Measurements from ENCODE around the gene BTBD19. TPM values are rescaled to one million over a fixed set of nuclear protein-coding genes. Genes with fewer than 3 reads are reported as not detected.
"Not testable (repeated sequence)": the region's sequence is repeated elsewhere in the genome, so short reads cannot be mapped to it uniquely, and the experiment has no call there.

The BTBD19 gene
- total RNA-seq, 2 donors from 2014 or later = 1.6 to 2.5 TPM

GRCh38 chr1:44810101-44810761, 1.9 kb downstream of the BTBD19 start:
- no peak for DNase-seq
- Histone ChIP-seq H3K27me3 (no peaks in the 10 kb centered on the region), H3K36me3 (peaks cover 7% of the 10 kb centered on the region), H3K4me1 (peaks cover 36% of the 10 kb centered on the region), H3K27ac (peak overlapping the region; percentile 94), H3K9me3 (no peaks in the 10 kb centered on the region), H3K9ac (ENCODE audit: low read depth in 2 of 2, low read length in 2 of 2) (peak overlapping the region in 1 of 2 donors; percentile 84), H3K4me3 (no peak overlapping the region)
- TF ChIP-seq, protein P1, sequence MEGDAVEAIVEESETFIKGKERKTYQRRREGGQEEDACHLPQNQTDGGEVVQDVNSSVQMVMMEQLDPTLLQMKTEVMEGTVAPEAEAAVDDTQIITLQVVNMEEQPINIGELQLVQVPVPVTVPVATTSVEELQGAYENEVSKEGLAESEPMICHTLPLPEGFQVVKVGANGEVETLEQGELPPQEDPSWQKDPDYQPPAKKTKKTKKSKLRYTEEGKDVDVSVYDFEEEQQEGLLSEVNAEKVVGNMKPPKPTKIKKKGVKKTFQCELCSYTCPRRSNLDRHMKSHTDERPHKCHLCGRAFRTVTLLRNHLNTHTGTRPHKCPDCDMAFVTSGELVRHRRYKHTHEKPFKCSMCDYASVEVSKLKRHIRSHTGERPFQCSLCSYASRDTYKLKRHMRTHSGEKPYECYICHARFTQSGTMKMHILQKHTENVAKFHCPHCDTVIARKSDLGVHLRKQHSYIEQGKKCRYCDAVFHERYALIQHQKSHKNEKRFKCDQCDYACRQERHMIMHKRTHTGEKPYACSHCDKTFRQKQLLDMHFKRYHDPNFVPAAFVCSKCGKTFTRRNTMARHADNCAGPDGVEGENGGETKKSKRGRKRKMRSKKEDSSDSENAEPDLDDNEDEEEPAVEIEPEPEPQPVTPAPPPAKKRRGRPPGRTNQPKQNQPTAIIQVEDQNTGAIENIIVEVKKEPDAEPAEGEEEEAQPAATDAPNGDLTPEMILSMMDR (IDR thresholded peaks at IDR 0.05) = no peak
- intact Hi-C loops (cut with DNase I) = no loop called here

- H3K27me3 ChIP-seq; DNase-seq; H3K4me3 ChIP-seq; intact Hi-C loops (cut with DNase I); H3K9me3 ChIP-seq; H3K36me3 ChIP-seq: not testable (repeated sequence)
- peaks cover 36% of the 10 kb centered on the region for H3K4me1 ChIP-seq
- peak overlapping the region in 1 of 2 donors; percentile 46 for H3K9ac ChIP-seq (ENCODE audit: low read depth in 2 of 2, low read length in 2 of 2)
- peak overlapping the region; percentile 94 for H3K27ac ChIP-seq
Measured at GRCh38 chr1:44810762-44811105, 2.4 kb downstream of the BTBD19 start.

- TF ChIP-seq, protein P1 (IDR thresholded peaks at IDR 0.05) = no peak
- peaks cover 36% of the 10 kb centered on the region for H3K4me1 ChIP-seq
- intact Hi-C loops (cut with DNase I) = no loop called here
- H3K27me3 ChIP-seq = no peaks in the 10 kb centered on the region
- no peaks in the 10 kb centered on the region for H3K9me3 ChIP-seq
- no peak overlapping the region for H3K4me3 ChIP-seq
- no peak overlapping the region for H3K27ac ChIP-seq
- peaks cover 2% of the 10 kb centered on the region for H3K36me3 ChIP-seq
- peak overlapping the region in 1 of 2 donors; percentile 8 for H3K9ac ChIP-seq (ENCODE audit: low read depth in 2 of 2, low read length in 2 of 2)
- no peak for DNase-seq
Measured at GRCh38 chr1:44811234-44811633, 2.9 kb downstream of the BTBD19 start.

- Histone ChIP-seq H3K4me1 (peaks cover 21% of the 10 kb centered on the region), H3K27me3 (no peaks in the 10 kb centered on the region), H3K9ac (ENCODE audit: low read depth in 2 of 2, low read length in 2 of 2) (peak overlapping the region; percentile 59 to 79), H3K4me3 (peak overlapping the region; percentile 44), H3K36me3 (no peaks in the 10 kb centered on the region), H3K27ac (peak overlapping the region; percentile 67), H3K9me3 (no peaks in the 10 kb centered on the region)
- intact Hi-C loops (cut with DNase I) = no loop called here
- DNase-seq = no peak
- TF ChIP-seq, protein P1 (IDR thresholded peaks at IDR 0.05) = no peak
Measured at GRCh38 chr1:44812822-44813543, 4.7 kb downstream of the BTBD19 start.

- H3K4me1 ChIP-seq; H3K9ac ChIP-seq (ENCODE audit: low read depth in 2 of 2, low read length in 2 of 2); H3K36me3 ChIP-seq; DNase-seq; H3K4me3 ChIP-seq; H3K9me3 ChIP-seq; H3K27ac ChIP-seq; intact Hi-C loops (cut with DNase I); H3K27me3 ChIP-seq: not testable (repeated sequence)
Measured at GRCh38 chr1:44815926-44816325, 7.6 kb downstream of the BTBD19 start.

DNA sequence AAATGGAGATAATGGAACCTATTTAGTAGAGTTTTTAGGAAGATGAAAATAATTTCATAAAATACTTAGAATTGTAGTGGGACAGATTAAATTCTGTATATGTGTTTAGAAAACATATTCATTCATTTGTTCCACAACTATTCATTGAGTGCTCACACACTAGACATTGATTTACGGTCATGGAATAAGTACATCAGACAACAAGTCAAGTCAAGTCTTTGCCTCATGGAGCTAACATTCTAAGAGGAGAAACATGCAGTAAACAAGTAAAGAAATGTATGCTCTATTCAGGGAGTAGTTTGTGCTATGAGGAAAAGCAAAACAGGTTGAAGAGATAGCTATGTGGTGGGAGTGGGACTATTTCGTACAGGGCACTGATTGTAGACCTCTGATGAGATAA, 9.0 kb downstream of the BTBD19 start:
- no peak overlapping the region for H3K4me3 ChIP-seq
- H3K4me1 ChIP-seq = no peaks in the 10 kb centered on the region
- no peak for DNase-seq
- TF ChIP-seq, protein P1 (IDR thresholded peaks at IDR 0.05) = no peak
- intact Hi-C loops (cut with DNase I) = no loop called here
- H3K27me3 ChIP-seq = no peaks in the 10 kb centered on the region
- H3K27ac ChIP-seq = no peak overlapping the region
- no peak overlapping the region for H3K9ac ChIP-seq (ENCODE audit: low read depth in 2 of 2, low read length in 2 of 2)
- H3K36me3 ChIP-seq = no peaks in the 10 kb centered on the region
- H3K9me3 ChIP-seq = no peaks in the 10 kb centered on the region

Data from colonic mucosa (tissue), 4 donors.